SK-N-SH (cell line): ENCODE results near the gene GOLGA3. TPM values are rescaled to one million over a fixed set of nuclear protein-coding genes. Genes with fewer than 3 reads are reported as not detected.

Source experiments
- CTCF ChIA-PET: fragments of 300-600, 350-600 bp; formaldehyde crosslinking; extraction: SDS; loops from one replicate; lab custom pipeline; 2021; lab: Yijun Ruan, JAX
- POLR2A ChIA-PET: fragments of 350-600 bp; sonication (Branson Sonifier 250); formaldehyde crosslinking; extraction: SDS; loops from one replicate; lab custom pipeline; 2020; ENCODE audit warnings: antibody characterized with exemption, inconsistent platforms; lab: Yijun Ruan, JAX
- DNase-seq: peaks from one replicate; pipeline ENCODE4 v3.0.0; 2012
- H2AFZ ChIP-seq: fragments of 200-600 bp; sonication (generic); 2 replicates; pipeline ENCODE4 v1.8.1; 2016; ENCODE audit warnings: antibody characterized with exemption, mild to moderate bottlenecking, low read depth
- H3F3A ChIP-seq: fragments of 200-600 bp; sonication (generic); replicated peaks from 2 replicates; pipeline ENCODE3; 2016; ENCODE audit warnings: antibody characterized with exemption, mild to moderate bottlenecking; ENCODE audit not compliant: insufficient read depth
- H3K27ac ChIP-seq, 2 experiments: fragments of 200-500 bp in 1 of 2; fragments of 200-600 bp in 1 of 2; sonication (Bioruptor generic) in 1 of 2; sonication (generic), shearing (Covaris generic) in 1 of 2; 2 replicates each; pipeline versions ENCODE4 v1.5.1 to v1.6.1; 2014 to 2016; ENCODE audit warnings: low read depth in 2 of 2, inconsistent platforms in 1 of 2, low read length in 1 of 2, mild to moderate bottlenecking in 1 of 2, mixed read lengths in 1 of 2
- H3K27me3 ChIP-seq: fragments of 200-600 bp; sonication (generic), shearing (Covaris generic); 2 replicates; pipeline ENCODE4 v1.6.1; 2016; ENCODE audit warnings: mixed run types; ENCODE audit not compliant: insufficient read depth
- H3K36me3 ChIP-seq, 2 experiments: fragments of 200-500 bp in 1 of 2; fragments of 200-600 bp in 1 of 2; sonication (Bioruptor generic) in 1 of 2; sonication (generic) in 1 of 2; replicated peaks in 1 of 2; 2 replicates each; pipeline versions ENCODE3 to v1.5.1; 2014 to 2016; ENCODE audit warnings: low read length in 1 of 2, mild to moderate bottlenecking in 1 of 2; ENCODE audit not compliant: insufficient read depth in 2 of 2, control insufficient read depth in 1 of 2
- H3K4me1 ChIP-seq, 2 experiments: fragments of 200-500 bp in 1 of 2; fragments of 200-600 bp in 1 of 2; sonication (Bioruptor generic) in 1 of 2; sonication (generic), shearing (Covaris generic) in 1 of 2; 2 replicates each; pipeline versions ENCODE4 v1.5.1 to v1.6.1; 2014 to 2016; ENCODE audit warnings: low read depth in 1 of 2, low read length in 1 of 2, mixed run types in 1 of 2; ENCODE audit not compliant: insufficient read depth in 2 of 2, control insufficient read depth in 1 of 2
- H3K4me2 ChIP-seq: fragments of 200-600 bp; sonication (generic), shearing (Covaris generic); 2 replicates; pipeline ENCODE4 v1.6.1; 2017; ENCODE audit warnings: mixed run types
- H3K4me3 ChIP-seq, 2 experiments: fragments of 200-500 bp in 1 of 2; fragments of 200-600 bp in 1 of 2; sonication (Bioruptor generic) in 1 of 2; sonication (generic), shearing (Covaris generic) in 1 of 2; 2 replicates each; pipeline versions ENCODE4 v1.5.1 to v1.8.1; 2014 to 2016; ENCODE audit warnings: low read depth in 2 of 2, inconsistent platforms in 1 of 2, low read length in 1 of 2, mild to moderate bottlenecking in 1 of 2, mixed read lengths in 1 of 2, moderate library complexity in 1 of 2
- H3K79me2 ChIP-seq: fragments of 200-600 bp; sonication (generic); 2 replicates; pipeline ENCODE4 v1.8.1; 2017; ENCODE audit warnings: mild to moderate bottlenecking; ENCODE audit not compliant: insufficient read depth
- H3K9ac ChIP-seq: fragments of 200-600 bp; sonication (generic); 2 replicates; pipeline ENCODE4 v1.6.1; 2017; ENCODE audit warnings: mixed run types
- H3K9me2 ChIP-seq: fragments of 200-600 bp; sonication (generic); 2 replicates; pipeline ENCODE4 v1.6.1; 2017; ENCODE audit warnings: mixed run types
- H3K9me3 ChIP-seq: fragments of 200-600 bp; sonication (generic); 2 replicates; pipeline ENCODE4 v1.6.1; 2017; ENCODE audit warnings: mixed run types, mild to moderate bottlenecking, moderate library complexity
- H4K20me1 ChIP-seq: fragments of 200-600 bp; sonication (generic); 2 replicates; pipeline ENCODE4 v1.6.1; 2017; ENCODE audit warnings: mild to moderate bottlenecking, mixed run types; ENCODE audit not compliant: insufficient read depth
- ELF1 ChIP-seq: IDR thresholded peaks from 2 replicates; pipeline ENCODE4 v1.4.0; 2012
- EP300 ChIP-seq, 2 experiments: IDR thresholded peaks; 2 replicates each; pipeline versions ENCODE4 v1.4.0 to v1.6.1; 2012; ENCODE audit warnings: borderline replicate concordance in 1 of 2, low read depth in 1 of 2, low read length in 1 of 2
- FOSL2 ChIP-seq: IDR thresholded peaks from 2 replicates; pipeline ENCODE4 v1.4.0; 2012; ENCODE audit warnings: low read depth, mild to moderate bottlenecking, moderate library complexity, borderline replicate concordance
- GABPA ChIP-seq: IDR thresholded peaks from 2 replicates; pipeline ENCODE4 v1.4.0; 2012; ENCODE audit warnings: low read depth, mild to moderate bottlenecking
- IRF3 ChIP-seq: fragments of 150-350 bp; IDR thresholded peaks from 2 replicates; pipeline ENCODE4 v1.6.1; 2016; ENCODE audit warnings: mild to moderate bottlenecking, low read depth, low read length
- JUND ChIP-seq: IDR thresholded peaks from 2 replicates; pipeline ENCODE4 v1.4.0; 2012
- MAX ChIP-seq: IDR thresholded peaks from 2 replicates; pipeline ENCODE4 v1.4.0; 2012; ENCODE audit warnings: low read depth
- MXI1 ChIP-seq: IDR thresholded peaks from 2 replicates; pipeline ENCODE4 v1.6.1; 2012; ENCODE audit warnings: mild to moderate bottlenecking, low read depth, low read length, improper control_type of control experiment
- NFIC ChIP-seq: IDR thresholded peaks from 2 replicates; pipeline ENCODE4 v1.4.0; 2012; ENCODE audit warnings: borderline replicate concordance
- NRF1 ChIP-seq: IDR thresholded peaks from 2 replicates; pipeline ENCODE4 v1.6.1; 2012; ENCODE audit warnings: low read depth, mild to moderate bottlenecking, low read length
- PBX3 ChIP-seq: IDR thresholded peaks from 2 replicates; pipeline ENCODE4; 2012
- RAD21 ChIP-seq: IDR thresholded peaks from 2 replicates; pipeline ENCODE4 v1.6.1; 2012; ENCODE audit warnings: mild to moderate bottlenecking, low read length
- RFX5 ChIP-seq: IDR thresholded peaks from 2 replicates; pipeline ENCODE4 v1.6.1; 2012; ENCODE audit warnings: mild to moderate bottlenecking, improper control_type of control experiment, low read length
- RXRA ChIP-seq: IDR thresholded peaks from 2 replicates; pipeline ENCODE4 v1.4.0; 2012; ENCODE audit warnings: low read depth, mild to moderate bottlenecking, borderline replicate concordance
- SIN3A ChIP-seq: IDR thresholded peaks from 2 replicates; pipeline ENCODE4 v1.6.1; 2012; ENCODE audit warnings: low read depth, mild to moderate bottlenecking, low read length, moderate library complexity, borderline replicate concordance
- TCF12 ChIP-seq: IDR thresholded peaks from 2 replicates; pipeline ENCODE4 v1.4.0; 2012
- TEAD4 ChIP-seq: IDR thresholded peaks from 2 replicates; pipeline ENCODE4 v1.4.0; 2012; ENCODE audit warnings: mild to moderate bottlenecking, borderline replicate concordance; ENCODE audit not compliant: insufficient read depth
- YY1 ChIP-seq: IDR thresholded peaks from 2 replicates; pipeline ENCODE4 v1.4.0; 2012; ENCODE audit warnings: low read depth, mild to moderate bottlenecking
- WGBS: methylation state at CpG from one replicate; pipeline ENCODE4 v1.1.6; 2017; ENCODE audit warnings: low lambda C conversion rate; 5-methylcytosine and 5-hydroxymethylcytosine counted together
- polyA plus RNA-seq, 3 experiments: library from polyadenylated mRNA; depleted of rRNA; stranded (reverse); fragments of >200 nt; gene quantifications; 2 replicates each; pipeline ENCODE4 v1.2.3, GENCODE V29; 2012

The GOLGA3 gene
- polyA plus RNA-seq, 1 of the 3 experiments (the other 2 are of a cell fraction), result 16.9 TPM

GRCh38 chr12:132869551-132869950, 40.9 kb upstream of the GOLGA3 start (continued):
- TF ChIP-seq SIN3A, result no peak
- no peak for TF ChIP-seq IRF3
- TF ChIP-seq MXI1, result no peak
- TF ChIP-seq YY1, result no peak

- no peak for DNase-seq
- no peaks in the 10 kb centered on the region for H3K9me3 ChIP-seq
- H3K79me2 ChIP-seq, result peaks cover 23% of the 10 kb centered on the region; the same call in 1 of the 2 replicates
- CTCF ChIA-PET, result no interaction called here
- POLR2A ChIA-PET, result no interaction called here
- no peaks in the 10 kb centered on the region for H3K4me1 ChIP-seq
- H4K20me1 ChIP-seq, result no peaks in the 10 kb centered on the region
- whole genome bisulfite sequencing, result 97% methylated on average over 14 of the region's 14 CpGs
- H3K9me2 ChIP-seq, result no peaks in the 10 kb centered on the region
- TF ChIP-seq RXRA (no peak), TEAD4 (no peak), NRF1 (no peak), RAD21 (no peak), GABPA (no peak), RFX5 (no peak), NFIC (no peak), TCF12 (no peak), MAX (no peak), MXI1 (no peak), EP300 (IDR thresholded peaks at IDR 0.05; ENCODE audit: borderline replicate concordance in 1 of 2, low read depth in 1 of 2, low read length in 1 of 2) (no peak), PBX3 (no peak)
- no peak overlapping the region for H3K9ac ChIP-seq
- H3K4me3 ChIP-seq, result no peak overlapping the region
- H3K27ac ChIP-seq, result no peak overlapping the region
- H3K36me3 ChIP-seq, result peaks cover 43 to 55% of the 10 kb centered on the region in 2 experiments
- H2AFZ ChIP-seq, result no peak overlapping the region
- no peaks in the 10 kb centered on the region for H3K27me3 ChIP-seq
- H3F3A ChIP-seq, result no peaks in the 10 kb centered on the region
- no peak overlapping the region for H3K4me2 ChIP-seq
Measured at GRCh38 chr12:132866251-132866828, 37.7 kb upstream of the GOLGA3 start.

- Histone ChIP-seq H3K9ac (no peak overlapping the region), H3K9me2 (no peaks in the 10 kb centered on the region), H2AFZ (no peak overlapping the region), H3K9me3 (no peaks in the 10 kb centered on the region), H3K27ac (no peak overlapping the region), H3K4me1 (no peaks in the 10 kb centered on the region), H3F3A (no peaks in the 10 kb centered on the region), H3K4me2 (no peak overlapping the region), H3K27me3 (no peaks in the 10 kb centered on the region), H3K4me3 (no peak overlapping the region), H4K20me1 (no peaks in the 10 kb centered on the region), H3K36me3 (peaks cover 42 to 53% of the 10 kb centered on the region in 2 experiments), H3K79me2 (peaks cover 8% of the 10 kb centered on the region; the same call in 1 of the 2 replicates)
- ChIA-PET CTCF (no interaction called here), POLR2A (no interaction called here)
- 98% methylated on average over 8 of the region's 8 CpGs for WGBS
- no peak for DNase-seq
- TF ChIP-seq FOSL2 (no peak), JUND (no peak), ELF1 (no peak)
Measured at GRCh38 chr12:132861558-132861957, 32.9 kb upstream of the GOLGA3 start.
